Inflammatory macrophage treated with lipopolysaccharide for 4 hours (primary cell): ENCODE results near the gene PIGV.
"Not testable (repeated sequence)": the region's sequence is repeated elsewhere in the genome, so short reads cannot be mapped to it uniquely, and the experiment has no call there.

Source experiments
- DNase-seq: peaks from one replicate; pipeline ENCODE4 v3.0.0-alpha.2; 2020

PIGV gene

GRCh38 chr1:26837665-26838064 lies 49.9 kb downstream of the PIGV start:
- DNase-seq, result not testable (repeated sequence)

GRCh38 chr1:26838474-26839338 lies 51.0 kb downstream of the PIGV start:
- DNase-seq, result peak; percentile 28

GRCh38 chr1:26839339-26839722 lies 51.6 kb downstream of the PIGV start:
- DNase-seq, result no peak

GRCh38 chr1:26839779-26840178 lies 52.0 kb downstream of the PIGV start:
- DNase-seq, result no peak

GRCh38 chr1:26844424-26845196 lies 56.9 kb downstream of the PIGV start:
- DNase-seq, result no peak

GRCh38 chr1:26847826-26848225 lies 60.1 kb downstream of the PIGV start:
- not testable (repeated sequence) for DNase-seq
